A549 (cell line): ENCODE data around the gene PPM1M. TPM values are rescaled to one million over a fixed set of nuclear protein-coding genes. Genes with fewer than 3 reads are reported as not detected.

Experiments
- ATAC-seq, 2 experiments: fragments of 200-7000 bp in 1 of 2; fragments of >200 bp in 1 of 2; cut with Nextera tagmentation in 1 of 2; cut with Tn5 transposase in 1 of 2; 3 replicates each; pipeline versions ENCODE4 v1.8.0 to v1.9.1; 2018 to 2020; ENCODE audit warnings: mild to moderate bottlenecking in 1 of 2, moderate library complexity in 1 of 2
- CTCF ChIA-PET: fragments of 300-600 bp; sonication (Branson Sonifier 250); formaldehyde crosslinking; extraction: SDS; loops from one replicate; lab custom pipeline; 2021; ENCODE audit warnings: antibody characterized with exemption, inconsistent platforms; lab: Yijun Ruan, JAX
- POLR2A ChIA-PET: fragments of 350-600 bp; formaldehyde crosslinking; extraction: SDS; loops from one replicate; lab custom pipeline; 2021; ENCODE audit warnings: antibody characterized with exemption, inconsistent platforms; lab: Yijun Ruan, JAX
- DNase-seq, 2 experiments: peaks; one replicate each; pipeline versions ENCODE4 v3.0.0 to v3.0.0-alpha.2; 2011 to 2016; ENCODE audit warnings: low read depth in 1 of 2, low spot score in 1 of 2
- FAIRE-seq: peaks from 2 replicates; lab custom pipeline; 2011; peaks lifted over from hg19 to GRCh38; lab: Jason Lieb, UNC
- H3K27ac ChIP-seq, 2 experiments: fragments of >200 bp; sonication (Bioruptor Twin); formaldehyde crosslinking; 3 replicates each; pipeline ENCODE4 v1.5.1; 2016 to 2017
- H3K4me1 ChIP-seq: fragments of >200 bp; sonication (Bioruptor Twin); formaldehyde crosslinking; 3 replicates; pipeline ENCODE4 v1.6.1; 2016
- H3K4me2 ChIP-seq: fragments of >200 bp; sonication (Bioruptor Twin); formaldehyde crosslinking; 3 replicates; pipeline ENCODE4 v1.6.1; 2016
- H3K4me3 ChIP-seq: fragments of >200 bp; sonication (Bioruptor Twin); formaldehyde crosslinking; 3 replicates; pipeline ENCODE4 v1.5.1; 2016
- H3K9me3 ChIP-seq: fragments of >200 bp; sonication (Bioruptor Twin); formaldehyde crosslinking; 3 replicates; pipeline ENCODE4 v1.6.1; 2016
- FOSB ChIP-seq: fragments of 250-450 bp; sonication (Bioruptor Pico); IDR thresholded peaks from 2 replicates; pipeline ENCODE4 v1.5.0; 2020; ENCODE audit warnings: mild to moderate bottlenecking, moderate library complexity
- MYC ChIP-seq: IDR thresholded peaks from 2 replicates; pipeline ENCODE4 v1.6.1; 2012; ENCODE audit warnings: mild to moderate bottlenecking, inconsistent platforms, low read length, improper control_type of control experiment, borderline replicate concordance
- RNF2 ChIP-seq: fragments of 200-600 bp; sonication (generic); IDR thresholded peaks from 2 replicates; pipeline ENCODE4 v1.6.1; 2016; ENCODE audit warnings: low read depth, mild to moderate bottlenecking, antibody characterized with exemption, moderate library complexity, borderline replicate concordance
- WGBS: methylation state at CpG from one replicate; pipeline ENCODE4 v1.1.6; 2017; ENCODE audit errors: missing lambda C conversion rate; 5-methylcytosine and 5-hydroxymethylcytosine counted together
- polyA plus RNA-seq, 4 experiments: library from polyadenylated mRNA; depleted of rRNA in 3 of 4; stranded (reverse); fragments of >200 nt; fragmentation: RNase III in 1 of 4; extraction: RNeasy Plus Mini Kit Qiagen cat#74134 plus additional on column Dnase treatment in 1 of 4; gene quantifications; 2 replicates in 3 of 4; 3 replicates in 1 of 4; pipeline ENCODE4 v1.2.3, GENCODE V29; 2011 to 2017
- small RNA-seq, 6 experiments: library from RNA; depleted of rRNA; stranded (forward); fragments of <200 nt; gene quantifications; one replicate each; pipeline ENCODE3, GENCODE V24; 2012
- TF ChIP-seq, protein P1 (sequence below): fragments of 150-350 bp; IDR thresholded peaks from 2 replicates; pipeline ENCODE4 v1.6.1; 2014; ENCODE audit warnings: low read depth, mild to moderate bottlenecking, low read length

Gene PPM1M
- polyA plus RNA-seq, 2 of the 4 experiments (the other 2 are of a cell fraction): 5.9 to 6.3 TPM

DNA sequence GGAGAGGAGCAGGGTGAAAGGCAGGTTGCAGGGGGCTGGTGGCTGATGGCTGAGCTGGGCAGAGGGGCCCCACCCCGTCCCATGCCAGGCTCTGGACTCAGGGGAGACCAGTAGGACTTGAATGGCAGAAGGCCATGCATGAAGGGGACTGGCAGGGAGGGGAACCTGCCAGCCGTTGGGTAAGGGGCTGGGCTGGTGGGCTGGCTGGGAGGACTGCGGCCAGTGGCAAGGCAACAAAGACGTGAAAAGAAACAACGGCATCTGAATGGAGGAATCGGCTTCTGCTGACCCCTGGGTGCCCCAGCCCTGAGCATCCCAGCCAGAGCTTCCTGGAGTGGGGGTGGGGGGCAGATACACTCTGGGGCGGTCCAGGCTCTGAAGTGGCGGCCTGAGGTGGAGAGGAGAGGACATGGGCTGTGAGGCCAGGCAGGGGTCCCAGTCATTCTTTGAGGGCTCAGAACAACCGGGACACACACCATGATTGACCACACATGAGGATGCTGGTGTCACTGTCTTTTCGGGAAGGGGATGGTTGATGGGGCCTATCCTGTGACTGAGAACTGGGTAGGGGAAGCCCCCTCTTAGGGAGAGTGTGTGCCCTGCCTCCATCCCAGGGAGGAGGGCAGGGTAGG lies 53.8 kb downstream of the PPM1M start:
- Histone ChIP-seq H3K4me3 (no peak overlapping the region), H3K4me1 (peaks cover 16% of the 10 kb centered on the region), H3K9me3 (no peaks in the 10 kb centered on the region), H3K27ac (peak overlapping the region in 1 of 2 experiments; percentile 65; a peak in 3 of 6 replicates), H3K4me2 (peak overlapping the region; percentile 48; the same call in 1 of the 3 replicates)
- WGBS: 68% methylated on average over 10 of the region's 10 CpGs
- DNase-seq (no peak), FAIRE-seq (no peak), ATAC-seq (peak; percentile 20 to 31; a peak in 3 of 6 replicates)
- TF ChIP-seq, protein P1, sequence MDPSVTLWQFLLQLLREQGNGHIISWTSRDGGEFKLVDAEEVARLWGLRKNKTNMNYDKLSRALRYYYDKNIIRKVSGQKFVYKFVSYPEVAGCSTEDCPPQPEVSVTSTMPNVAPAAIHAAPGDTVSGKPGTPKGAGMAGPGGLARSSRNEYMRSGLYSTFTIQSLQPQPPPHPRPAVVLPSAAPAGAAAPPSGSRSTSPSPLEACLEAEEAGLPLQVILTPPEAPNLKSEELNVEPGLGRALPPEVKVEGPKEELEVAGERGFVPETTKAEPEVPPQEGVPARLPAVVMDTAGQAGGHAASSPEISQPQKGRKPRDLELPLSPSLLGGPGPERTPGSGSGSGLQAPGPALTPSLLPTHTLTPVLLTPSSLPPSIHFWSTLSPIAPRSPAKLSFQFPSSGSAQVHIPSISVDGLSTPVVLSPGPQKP: no peak
- TF ChIP-seq RNF2: no peak
- no peak for TF ChIP-seq FOSB (CRISPR knock-in tag)
- no peak for TF ChIP-seq MYC
- ChIA-PET CTCF (interaction anchor here (1.5 to 17.0 kb wide), 3 partner anchors 9 to 51 kb away, joined by 3 to 311 read pairs (median 18); no protein-coding TSS in a partner anchor), POLR2A (no interaction called here)

Small RNAs within 50 kb of the gene (small RNA-seq; reads per million reads assigned to genes)
- gene MIR135A1 (0 reads per million in 6 experiments), gene MIRLET7G (245 to 19,354 (median 9,218) reads per million in 6 experiments)

Other genes with a start within 250 kb of the PPM1M start
- 808 and 909 TPM in 2 replicates for gene RPL29, start 249.9 kb upstream of the PPM1M start, polyA plus RNA-seq (2011; rRNA removed)
- gene RPL29, start 249.9 kb upstream of the PPM1M start, polyA plus RNA-seq (2017; fragmentation: RNase III; extraction: RNeasy Plus Mini Kit Qiagen cat#74134 plus additional on column Dnase treatment): 1,098 to 1,170 TPM (median 1,152 TPM) in 3 replicates
- gene DUSP7, start 189.2 kb upstream of the PPM1M start, polyA plus RNA-seq (2011; rRNA removed): 3.9 and 4.4 TPM in 2 replicates
- gene DUSP7, start 189.2 kb upstream of the PPM1M start, polyA plus RNA-seq (2017; fragmentation: RNase III; extraction: RNeasy Plus Mini Kit Qiagen cat#74134 plus additional on column Dnase treatment): 4.8 TPM in 3 replicates
- gene POC1A, start 91.3 kb upstream of the PPM1M start, polyA plus RNA-seq (2011; rRNA removed): 9.4 and 9.8 TPM in 2 replicates
- 13.8 to 14.9 TPM (median 14.1 TPM) in 3 replicates for gene POC1A, start 91.3 kb upstream of the PPM1M start, polyA plus RNA-seq (2017; fragmentation: RNase III; extraction: RNeasy Plus Mini Kit Qiagen cat#74134 plus additional on column Dnase treatment)
- gene ALAS1, start 47.6 kb upstream of the PPM1M start, polyA plus RNA-seq (2011; rRNA removed): 59.7 and 63.7 TPM in 2 replicates
- 50.5 to 56.8 TPM (median 53.9 TPM) in 3 replicates for gene ALAS1, start 47.6 kb upstream of the PPM1M start, polyA plus RNA-seq (2017; fragmentation: RNase III; extraction: RNeasy Plus Mini Kit Qiagen cat#74134 plus additional on column Dnase treatment)
- gene TLR9, start 20.1 kb upstream of the PPM1M start, polyA plus RNA-seq (2011; rRNA removed): 0.04 and 0.12 TPM in 2 replicates
- gene TLR9, start 20.1 kb upstream of the PPM1M start, polyA plus RNA-seq (2017; fragmentation: RNase III; extraction: RNeasy Plus Mini Kit Qiagen cat#74134 plus additional on column Dnase treatment): not detected in 3 replicates
- 36.8 and 46.3 TPM in 2 replicates for gene TWF2, start 6.6 kb upstream of the PPM1M start, polyA plus RNA-seq (2011; rRNA removed)
- 50.5 to 55.4 TPM (median 53.6 TPM) in 3 replicates for gene TWF2, start 6.6 kb upstream of the PPM1M start, polyA plus RNA-seq (2017; fragmentation: RNase III; extraction: RNeasy Plus Mini Kit Qiagen cat#74134 plus additional on column Dnase treatment)
- gene WDR82, start 32.9 kb downstream of the PPM1M start, polyA plus RNA-seq (2011; rRNA removed): 52.7 and 58.5 TPM in 2 replicates
- 50.6 to 53.8 TPM (median 52.4 TPM) in 3 replicates for gene WDR82, start 32.9 kb downstream of the PPM1M start, polyA plus RNA-seq (2017; fragmentation: RNase III; extraction: RNeasy Plus Mini Kit Qiagen cat#74134 plus additional on column Dnase treatment)
- 4.4 and 5.7 TPM in 2 replicates for gene GLYCTK, start 42.1 kb downstream of the PPM1M start, polyA plus RNA-seq (2011; rRNA removed)
- gene GLYCTK, start 42.1 kb downstream of the PPM1M start, polyA plus RNA-seq (2017; fragmentation: RNase III; extraction: RNeasy Plus Mini Kit Qiagen cat#74134 plus additional on column Dnase treatment): 4.6 to 5.1 TPM (median 4.9 TPM) in 3 replicates
- 1.6 and 2.9 TPM in 2 replicates for gene DNAH1, start 70.6 kb downstream of the PPM1M start, polyA plus RNA-seq (2011; rRNA removed)
- gene DNAH1, start 70.6 kb downstream of the PPM1M start, polyA plus RNA-seq (2017; fragmentation: RNase III; extraction: RNeasy Plus Mini Kit Qiagen cat#74134 plus additional on column Dnase treatment): 0.63 to 0.88 TPM (median 0.65 TPM) in 3 replicates
- 32.7 and 36.0 TPM in 2 replicates for gene BAP1, start 164.2 kb downstream of the PPM1M start, polyA plus RNA-seq (2011; rRNA removed)
- gene BAP1, start 164.2 kb downstream of the PPM1M start, polyA plus RNA-seq (2017; fragmentation: RNase III; extraction: RNeasy Plus Mini Kit Qiagen cat#74134 plus additional on column Dnase treatment): 33.3 to 39.4 TPM (median 38.1 TPM) in 3 replicates
- gene PHF7, start 164.9 kb downstream of the PPM1M start, polyA plus RNA-seq (2011; rRNA removed): 4.0 and 6.0 TPM in 2 replicates
- gene PHF7, start 164.9 kb downstream of the PPM1M start, polyA plus RNA-seq (2017; fragmentation: RNase III; extraction: RNeasy Plus Mini Kit Qiagen cat#74134 plus additional on column Dnase treatment): 2.7 to 3.8 TPM (median 3.0 TPM) in 3 replicates
- gene SEMA3G, start 199.3 kb downstream of the PPM1M start, polyA plus RNA-seq (2011; rRNA removed): 0.05 and 0.08 TPM in 2 replicates
- 0.13 to 0.24 TPM (median 0.13 TPM) in 3 replicates for gene SEMA3G, start 199.3 kb downstream of the PPM1M start, polyA plus RNA-seq (2017; fragmentation: RNase III; extraction: RNeasy Plus Mini Kit Qiagen cat#74134 plus additional on column Dnase treatment)
- gene TNNC1, start 208.3 kb downstream of the PPM1M start, polyA plus RNA-seq (2011; rRNA removed): 2.1 and 4.5 TPM in 2 replicates
- gene TNNC1, start 208.3 kb downstream of the PPM1M start, polyA plus RNA-seq (2017; fragmentation: RNase III; extraction: RNeasy Plus Mini Kit Qiagen cat#74134 plus additional on column Dnase treatment): 2.6 to 3.3 TPM (median 2.8 TPM) in 3 replicates
- gene NISCH, start 209.8 kb downstream of the PPM1M start, polyA plus RNA-seq (2011; rRNA removed): 17.3 and 19.2 TPM in 2 replicates
- gene NISCH, start 209.8 kb downstream of the PPM1M start, polyA plus RNA-seq (2017; fragmentation: RNase III; extraction: RNeasy Plus Mini Kit Qiagen cat#74134 plus additional on column Dnase treatment): 17.8 to 19.8 TPM (median 18.2 TPM) in 3 replicates
- gene STAB1, start 249.6 kb downstream of the PPM1M start, polyA plus RNA-seq (2011; rRNA removed): 0.03 TPM in 1 of 2 replicates, not detected in the other
- gene STAB1, start 249.6 kb downstream of the PPM1M start, polyA plus RNA-seq (2017; fragmentation: RNase III; extraction: RNeasy Plus Mini Kit Qiagen cat#74134 plus additional on column Dnase treatment): 0.04 to 0.07 TPM in 2 of 3 replicates, not detected in the other